Measurements from ENCODE around the gene SLC36A1. TPM values are rescaled to one million over a fixed set of nuclear protein-coding genes. Genes with fewer than 3 reads are reported as not detected.

The SLC36A1 gene
- total and polyA plus RNA-seq, 2 of the 8 experiments (the other 6 are each of a cell fraction or from before 2014, with no cell fraction given) = 6.6 to 9.6 TPM

- H3K4ac ChIP-seq (replicated peaks; ENCODE audit: insufficient read length, low read depth, low read length) = no peak overlapping the region
- TF ChIP-seq GTF2F1 (IDR thresholded peaks at IDR 0.05; ENCODE audit: borderline replicate concordance, low read depth, low read length) (no peak), CEBPB (IDR thresholded peaks at IDR 0.05; ENCODE audit: low read depth, low read length) (no peak), MAFK (IDR thresholded peaks at IDR 0.05; ENCODE audit: low read depth, low read length) (no peak), CBX8 (IDR thresholded peaks at IDR 0.05; ENCODE audit: borderline replicate concordance, low read depth, low read length) (no peak), E2F6 (IDR thresholded peaks at IDR 0.05) (no peak), POLR2A (IDR thresholded peaks at IDR 0.05; ENCODE audit: control extremely low read depth in 1 of 2, low read depth in 2 of 2, low read length in 2 of 2) (no peak), NRF1 (IDR thresholded peaks at IDR 0.05; ENCODE audit: low read depth, low read length) (no peak), NANOG (IDR thresholded peaks at IDR 0.05; ENCODE audit: insufficient read depth, low read depth, low read length, poor library complexity, severe bottlenecking) (no peak), EZH2 (IDR thresholded peaks at IDR 0.05; ENCODE audit: low read depth, low read length, severe bottlenecking) (no peak), USF2 (IDR thresholded peaks at IDR 0.05; ENCODE audit: low read length) (no peak)
Observed at GRCh38 chr5:151451626-151452520, 4.5 kb downstream of the SLC36A1 start.

More at GRCh38 chr5:151451626-151452520, 4.5 kb downstream of the SLC36A1 start:
- Histone ChIP-seq H2BK120ac (replicated peaks; ENCODE audit: low read depth, low read length) (no peak overlapping the region), H3K4me2 (ENCODE audit: insufficient read depth in 1 of 2, low read depth in 2 of 2, low read length in 2 of 2) (no peak overlapping the region; a peak in 1 of 4 replicates), H3K18ac (ENCODE audit: extremely low read depth, low read length) (no peak overlapping the region), H4K20me1 (replicated peaks in 1 of 2; ENCODE audit: control insufficient read depth in 1 of 2, insufficient read depth in 2 of 2, low read length in 2 of 2) (no peaks in the 10 kb centered on the region), H2AFZ (ENCODE audit: low read length) (no peak overlapping the region), H4K5ac (ENCODE audit: insufficient read length, low read depth, low read length) (no peak overlapping the region), H3K23ac (ENCODE audit: insufficient read length) (no peak overlapping the region), H2AK5ac (ENCODE audit: low read depth, low read length) (no peak overlapping the region), H2BK12ac (ENCODE audit: low read depth, low read length) (no peak overlapping the region), H3K27ac (ENCODE audit: low read depth, low read length) (no peak overlapping the region), H3K36me3 (ENCODE audit: control insufficient read depth in 2 of 4, insufficient read depth in 4 of 4, low read length in 3 of 4) (no peaks in the 10 kb centered on the region), H3K23me2 (ENCODE audit: low read depth, low read length) (peaks cover 8% of the 10 kb centered on the region), H4K8ac (ENCODE audit: extremely low read depth, insufficient read depth, low read length) (no peak overlapping the region), H2BK5ac (ENCODE audit: low read depth, low read length) (no peak overlapping the region), H3K9me3 (ENCODE audit: insufficient read depth in 2 of 2, low read depth in 1 of 2, low read length in 1 of 2) (no peaks in the 10 kb centered on the region), H2BK20ac (ENCODE audit: low read length) (no peak overlapping the region), H2BK15ac (ENCODE audit: low read length) (no peak overlapping the region), H3K9ac (replicated peaks in 1 of 4; ENCODE audit: extremely low read depth in 1 of 4, low read depth in 3 of 4, low read length in 3 of 4) (no peak overlapping the region; a peak in 1 of 7 replicates), H4K91ac (replicated peaks; ENCODE audit: insufficient read length, low read length) (no peak overlapping the region), H3K79me2 (ENCODE audit: control insufficient read depth in 1 of 2, insufficient read depth in 2 of 2, low read length in 2 of 2) (0 out of 4 replicates have a peak, but pooled peaks cover 0 to 3% of the 10 kb centered on the region in 2 experiments), H3K79me1 (ENCODE audit: low read depth, low read length) (0 out of 2 replicates have a peak, but pooled peaks cover 6% of the 10 kb centered on the region), H3K56ac (replicated peaks; ENCODE audit: insufficient read length, low read depth, low read length) (no peak overlapping the region), H3K27me3 (replicated peaks in 1 of 4; ENCODE audit: control insufficient read depth in 3 of 4, extremely low read depth in 1 of 4, insufficient read depth in 3 of 4, low read length in 3 of 4) (no peaks in the 10 kb centered on the region), H3K14ac (ENCODE audit: insufficient read length) (no peak overlapping the region), H3K4me3 (ENCODE audit: extremely low read depth in 1 of 4, insufficient read depth in 2 of 4, low read depth in 3 of 4, low read length in 4 of 4) (no peak overlapping the region), H3K4me1 (replicated peaks in 1 of 4; ENCODE audit: control insufficient read depth in 3 of 4, insufficient read depth in 4 of 4, low read length in 3 of 4) (peaks cover 0 to 10% (median 4%) of the 10 kb centered on the region in 4 experiments; a peak in 4 of 7 replicates)
- DNase-seq (ENCODE audit: low read depth in 1 of 2, low spot score in 2 of 2) (no peak), FAIRE-seq (no peak)
- ChIA-PET POLR2A (ENCODE audit: partially characterized antibody) (interaction anchor here (0.7 kb wide), 1 partner anchor 12 kb away, joined by 3 read pairs; no protein-coding TSS in a partner anchor), CTCF (ENCODE audit: partially characterized antibody) (interaction anchor here (0.6 to 8.0 kb wide), 13 partner anchors 9 to 400 kb away, joined by 3 to 136 read pairs (median 4); no protein-coding TSS in a partner anchor)
- WGBS, 2 experiments (ENCODE audit: extremely low coverage in 1 of 2, insufficient coverage in 1 of 2, insufficient read length in 1 of 2, insufficient replicate concordance in 2 of 2, low coverage in 1 of 2, low lambda C conversion rate in 2 of 2, missing lambda C conversion rate in 1 of 2) = 83% methylated on average over 8 of the region's 8 CpGs; no CpG with 5 or more reads in 1 of the 2 experiments
